SU-DHL-6 (cell line): ENCODE measurements around the gene DROSHA.

ENCODE experiments used
- H2AFZ ChIP-seq: fragments of 200-600 bp; sonication (generic); 2 replicates; pipeline ENCODE4 v1.6.1; 2014; ENCODE audit warnings: low read depth, mild to moderate bottlenecking, moderate library complexity, mixed read lengths, antibody characterized with exemption, low read length; ENCODE audit not compliant: severe bottlenecking
- H3F3A ChIP-seq: fragments of 200-600 bp; shearing (Covaris generic); 2 replicates; pipeline ENCODE4 v1.6.0; 2016; ENCODE audit warnings: antibody characterized with exemption, mild to moderate bottlenecking; ENCODE audit not compliant: insufficient read depth
- H3K27ac ChIP-seq: fragments of 200-600 bp; sonication (generic); 2 replicates; pipeline ENCODE4 v1.5.1; 2016; ENCODE audit warnings: low read depth, mild to moderate bottlenecking, low read length, moderate library complexity, mixed read lengths
- H3K27me3 ChIP-seq: fragments of 200-600 bp; sonication (generic), shearing (Covaris generic); 2 replicates; pipeline ENCODE4 v1.6.0; 2014; ENCODE audit warnings: mild to moderate bottlenecking, low read length
- H3K36me3 ChIP-seq: fragments of 200-600 bp; sonication (generic); 2 replicates; pipeline ENCODE4 v1.6.1; 2014; ENCODE audit warnings: mild to moderate bottlenecking, low read length, mixed read lengths
- H3K4me2 ChIP-seq: fragments of 300-600, 200-600 bp; shearing (Covaris generic), sonication (generic); 2 replicates; pipeline ENCODE4 v1.6.0; 2014; ENCODE audit warnings: low read length, low read depth, mild to moderate bottlenecking; ENCODE audit not compliant: poor library complexity, severe bottlenecking
- H3K4me3 ChIP-seq: fragments of 200-600 bp; sonication (generic); 2 replicates; pipeline ENCODE4 v1.5.1; 2014; ENCODE audit warnings: antibody characterized with exemption, low read length, mild to moderate bottlenecking, mixed read lengths; ENCODE audit not compliant: insufficient read depth, poor library complexity, severe bottlenecking
- H3K79me2 ChIP-seq: fragments of 200-600 bp; sonication (generic); 2 replicates; pipeline ENCODE4 v1.6.1; 2014; ENCODE audit warnings: mild to moderate bottlenecking, low read length, moderate library complexity; ENCODE audit not compliant: insufficient read depth
- H3K9ac ChIP-seq: fragments of 200-600 bp; sonication (generic); 2 replicates; pipeline ENCODE4 v1.7.0; 2014; ENCODE audit warnings: mild to moderate bottlenecking, low read length
- H3K9me2 ChIP-seq: fragments of 200-600 bp; sonication (generic); replicated peaks from 2 replicates; pipeline ENCODE4 v1.6.1; 2014; ENCODE audit warnings: low read length; ENCODE audit not compliant: insufficient read depth
- H3K9me3 ChIP-seq: fragments of 200-600 bp; sonication (generic); 2 replicates; pipeline ENCODE4 v1.6.1; 2014; ENCODE audit warnings: low read length, mixed read lengths; ENCODE audit not compliant: insufficient read depth
- H4K20me1 ChIP-seq: fragments of 200-600 bp; sonication (generic); 2 replicates; pipeline ENCODE4 v1.6.1; 2014; ENCODE audit warnings: low read depth, mild to moderate bottlenecking, antibody characterized with exemption, low read length, moderate library complexity, mixed read lengths
- EZH2phosphoT487 ChIP-seq: fragments of 200-600 bp; sonication (generic), shearing (Covaris generic); conservative IDR thresholded peaks from 2 replicates; pipeline ENCODE4 v1.6.1; 2018; ENCODE audit warnings: mild to moderate bottlenecking, antibody characterized with exemption, low read length, moderate library complexity, mixed read lengths
- TF ChIP-seq, protein P1 (sequence below): fragments of 200-600 bp; sonication (generic); IDR thresholded peaks from one replicate; pipeline ENCODE4 v1.5.1; 2017; ENCODE audit warnings: antibody characterized with exemption, mild to moderate bottlenecking, low read length, moderate library complexity; ENCODE audit not compliant: insufficient read depth, poor library complexity, severe bottlenecking

Gene DROSHA

DNA sequence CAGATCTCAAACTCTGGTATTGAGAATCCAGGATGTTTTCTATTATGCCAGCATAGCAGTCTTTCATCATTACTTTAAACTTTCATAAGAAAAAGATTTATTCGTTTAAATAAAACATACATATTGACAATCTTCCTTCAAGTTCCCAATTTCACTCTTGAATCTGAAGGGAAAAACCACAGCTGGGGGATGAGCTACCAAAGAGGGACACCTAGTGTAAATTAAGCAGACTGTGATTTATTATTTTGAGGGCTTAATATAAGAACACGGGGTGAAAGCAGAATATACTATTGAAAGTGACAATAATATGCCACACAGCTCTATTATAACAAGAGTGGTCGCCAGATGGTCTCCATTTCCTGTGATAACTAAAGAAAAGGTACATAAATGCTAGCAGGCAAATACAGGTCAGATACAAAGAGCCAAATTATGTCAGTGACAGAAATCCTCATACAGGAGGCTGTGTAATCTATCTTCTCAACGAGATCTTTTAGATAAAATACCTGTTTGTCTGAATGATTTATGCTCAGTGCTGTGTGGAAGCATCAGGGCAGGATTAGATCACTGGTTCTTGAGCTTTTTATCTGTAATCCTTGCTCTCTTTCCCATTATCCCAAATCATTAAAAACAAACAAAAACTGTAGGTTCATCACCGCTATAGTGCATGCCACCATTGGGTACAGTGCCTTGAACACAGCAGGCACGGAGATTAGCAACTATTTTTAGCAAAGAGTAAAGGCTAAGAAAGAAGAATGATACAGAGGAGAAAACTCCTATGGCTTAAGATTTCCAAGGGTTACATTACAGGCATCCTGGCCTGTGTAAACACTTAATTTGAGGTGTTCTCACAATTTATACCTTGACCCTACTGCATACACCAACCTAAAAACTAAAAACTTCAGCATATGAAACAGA lies 116.6 kb downstream of the DROSHA start:
- Histone ChIP-seq H3K36me3 (peaks cover 16% of the 10 kb centered on the region; the same call in 1 of the 2 replicates), H3K4me3 (no peak overlapping the region), H2AFZ (no peak overlapping the region), H3K27ac (no peak overlapping the region), H3K9me2 (no peaks in the 10 kb centered on the region), H4K20me1 (no peaks in the 10 kb centered on the region), H3F3A (no peaks in the 10 kb centered on the region), H3K27me3 (no peaks in the 10 kb centered on the region), H3K79me2 (no peaks in the 10 kb centered on the region), H3K9me3 (no peaks in the 10 kb centered on the region), H3K4me2 (no peak overlapping the region), H3K9ac (no peak overlapping the region)
- TF ChIP-seq, protein P1, sequence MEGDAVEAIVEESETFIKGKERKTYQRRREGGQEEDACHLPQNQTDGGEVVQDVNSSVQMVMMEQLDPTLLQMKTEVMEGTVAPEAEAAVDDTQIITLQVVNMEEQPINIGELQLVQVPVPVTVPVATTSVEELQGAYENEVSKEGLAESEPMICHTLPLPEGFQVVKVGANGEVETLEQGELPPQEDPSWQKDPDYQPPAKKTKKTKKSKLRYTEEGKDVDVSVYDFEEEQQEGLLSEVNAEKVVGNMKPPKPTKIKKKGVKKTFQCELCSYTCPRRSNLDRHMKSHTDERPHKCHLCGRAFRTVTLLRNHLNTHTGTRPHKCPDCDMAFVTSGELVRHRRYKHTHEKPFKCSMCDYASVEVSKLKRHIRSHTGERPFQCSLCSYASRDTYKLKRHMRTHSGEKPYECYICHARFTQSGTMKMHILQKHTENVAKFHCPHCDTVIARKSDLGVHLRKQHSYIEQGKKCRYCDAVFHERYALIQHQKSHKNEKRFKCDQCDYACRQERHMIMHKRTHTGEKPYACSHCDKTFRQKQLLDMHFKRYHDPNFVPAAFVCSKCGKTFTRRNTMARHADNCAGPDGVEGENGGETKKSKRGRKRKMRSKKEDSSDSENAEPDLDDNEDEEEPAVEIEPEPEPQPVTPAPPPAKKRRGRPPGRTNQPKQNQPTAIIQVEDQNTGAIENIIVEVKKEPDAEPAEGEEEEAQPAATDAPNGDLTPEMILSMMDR = no peak
- no peak for TF ChIP-seq EZH2phosphoT487

DNA sequence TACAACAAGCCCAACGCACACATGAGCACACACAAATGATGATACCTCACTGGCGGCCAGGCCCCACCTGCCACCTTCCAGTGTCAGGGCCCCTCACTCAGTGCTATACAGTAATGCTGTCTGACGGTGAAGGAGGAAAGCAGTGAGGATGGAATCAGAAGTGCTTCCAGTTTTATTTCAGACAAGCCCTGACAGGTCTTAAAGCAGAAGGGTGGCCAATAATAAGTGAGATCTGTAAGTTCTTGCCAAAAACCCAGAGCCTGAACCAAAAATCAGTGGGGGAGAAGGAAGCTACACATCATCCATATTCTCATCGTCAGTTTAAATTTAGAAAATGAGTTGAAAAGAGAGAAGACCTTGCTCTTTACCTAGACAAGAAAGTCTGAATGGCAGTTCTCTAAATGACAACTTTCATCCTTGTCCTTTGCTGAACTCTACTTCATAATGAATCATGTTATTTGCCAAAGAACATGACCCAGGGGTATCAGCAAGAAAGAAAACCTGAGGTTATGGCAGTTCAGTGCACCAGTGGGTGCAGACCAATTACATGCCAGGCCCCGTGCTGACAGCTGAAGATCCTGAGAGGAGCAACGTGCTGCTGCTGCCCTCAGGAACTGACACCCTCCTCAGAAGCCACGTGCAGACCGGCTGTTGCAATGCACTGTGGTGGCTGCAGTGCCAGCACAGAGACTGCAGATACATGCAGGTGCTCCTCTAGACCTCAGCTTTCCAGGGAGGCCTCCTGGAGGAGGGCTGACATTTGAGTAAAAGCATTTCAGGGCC lies 118.7 kb downstream of the DROSHA start:
- no peak overlapping the region for H2AFZ ChIP-seq
- no peak overlapping the region for H3K4me3 ChIP-seq
- no peaks in the 10 kb centered on the region for H3K9me2 ChIP-seq
- no peak overlapping the region for H3K9ac ChIP-seq
- no peak overlapping the region for H3K27ac ChIP-seq
- no peaks in the 10 kb centered on the region for H3F3A ChIP-seq
- peaks cover 20% of the 10 kb centered on the region; the same call in 1 of the 2 replicates for H3K36me3 ChIP-seq
- no peak overlapping the region for H3K4me2 ChIP-seq
- no peaks in the 10 kb centered on the region for H3K9me3 ChIP-seq
- no peaks in the 10 kb centered on the region for H3K27me3 ChIP-seq
- TF ChIP-seq, protein P1 = no peak
- no peak for TF ChIP-seq EZH2phosphoT487
- no peaks in the 10 kb centered on the region for H3K79me2 ChIP-seq
- no peaks in the 10 kb centered on the region for H4K20me1 ChIP-seq

DNA sequence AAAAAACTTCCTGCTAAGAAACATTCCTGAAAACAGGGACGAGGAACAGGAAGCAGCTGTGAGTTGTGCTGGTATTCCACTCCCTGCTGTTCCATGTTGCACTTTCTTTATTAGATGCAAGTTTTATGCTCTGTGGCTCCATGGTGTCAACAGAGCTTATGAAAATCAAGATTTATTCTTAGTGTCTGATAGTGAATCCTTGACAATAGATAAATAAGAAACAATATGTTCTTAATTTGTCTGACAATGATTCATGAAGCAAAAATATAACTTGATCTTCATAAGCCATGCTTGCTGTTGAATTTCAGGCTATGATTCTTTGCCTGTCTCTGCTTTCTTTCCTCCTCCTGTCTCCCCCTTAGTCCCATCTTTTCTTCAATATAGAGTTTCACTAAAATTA lies 119.6 kb downstream of the DROSHA start:
- TF ChIP-seq EZH2phosphoT487 = no peak
- TF ChIP-seq, protein P1 = no peak
- Histone ChIP-seq H3K4me3 (no peak overlapping the region), H3K27ac (no peak overlapping the region), H3K27me3 (no peaks in the 10 kb centered on the region), H4K20me1 (no peaks in the 10 kb centered on the region), H3K4me2 (no peak overlapping the region), H3K36me3 (peaks cover 20% of the 10 kb centered on the region; the same call in 1 of the 2 replicates), H2AFZ (no peak overlapping the region), H3K79me2 (no peaks in the 10 kb centered on the region), H3K9me3 (no peaks in the 10 kb centered on the region), H3F3A (no peaks in the 10 kb centered on the region), H3K9me2 (no peaks in the 10 kb centered on the region), H3K9ac (no peak overlapping the region)
